Ovary (tissue), 3 donors: ENCODE results near the gene MBD5.

ENCODE experiments used
- EP300 ChIP-seq: sonication (generic); formaldehyde crosslinking; IDR thresholded peaks from one replicate; pipeline ENCODE4 v1.6.1; 2017; ENCODE audit warnings: antibody characterized with exemption
- POLR2A ChIP-seq: fragments of 450-650 bp; IDR thresholded peaks from one replicate; pipeline ENCODE4 v1.6.1; 2017; ENCODE audit warnings: antibody characterized with exemption, mild to moderate bottlenecking, moderate library complexity
- TF ChIP-seq, protein P1 (sequence below), 3 donors: fragments of 450-650 bp in 2 of 3; fragments of 200-600 bp in 1 of 3; IDR thresholded peaks; one replicate each; pipeline versions ENCODE4 v1.5.1 to v1.8.0; 2016 to 2022; ENCODE audit warnings: antibody characterized with exemption in 3 of 3, mild to moderate bottlenecking in 1 of 3
- donor health status: DM: no; HTN: no; CAD: no.

GRCh38 chr2:148402786-148403185 is 381.9 kb downstream of the MBD5 start:
- TF ChIP-seq, protein P1, sequence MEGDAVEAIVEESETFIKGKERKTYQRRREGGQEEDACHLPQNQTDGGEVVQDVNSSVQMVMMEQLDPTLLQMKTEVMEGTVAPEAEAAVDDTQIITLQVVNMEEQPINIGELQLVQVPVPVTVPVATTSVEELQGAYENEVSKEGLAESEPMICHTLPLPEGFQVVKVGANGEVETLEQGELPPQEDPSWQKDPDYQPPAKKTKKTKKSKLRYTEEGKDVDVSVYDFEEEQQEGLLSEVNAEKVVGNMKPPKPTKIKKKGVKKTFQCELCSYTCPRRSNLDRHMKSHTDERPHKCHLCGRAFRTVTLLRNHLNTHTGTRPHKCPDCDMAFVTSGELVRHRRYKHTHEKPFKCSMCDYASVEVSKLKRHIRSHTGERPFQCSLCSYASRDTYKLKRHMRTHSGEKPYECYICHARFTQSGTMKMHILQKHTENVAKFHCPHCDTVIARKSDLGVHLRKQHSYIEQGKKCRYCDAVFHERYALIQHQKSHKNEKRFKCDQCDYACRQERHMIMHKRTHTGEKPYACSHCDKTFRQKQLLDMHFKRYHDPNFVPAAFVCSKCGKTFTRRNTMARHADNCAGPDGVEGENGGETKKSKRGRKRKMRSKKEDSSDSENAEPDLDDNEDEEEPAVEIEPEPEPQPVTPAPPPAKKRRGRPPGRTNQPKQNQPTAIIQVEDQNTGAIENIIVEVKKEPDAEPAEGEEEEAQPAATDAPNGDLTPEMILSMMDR (IDR thresholded peaks at IDR 0.05): no peak
- TF ChIP-seq EP300 (no peak), POLR2A (no peak)
